ENCODE data around the gene SGSH.

SGSH gene

GRCh38 chr17:80180192-80180591 lies 39.9 kb downstream of the SGSH start:
- Histone ChIP-seq H2AFZ (ENCODE audit: low read depth, low read length, severe bottlenecking) (no peak overlapping the region), H3K79me2 (ENCODE audit: insufficient read depth, low read length) (no peaks in the 10 kb centered on the region), H3K27ac (ENCODE audit: low read depth, low read length) (no peak overlapping the region), H3K4me2 (ENCODE audit: low read depth, low read length, poor library complexity, severe bottlenecking) (no peak overlapping the region), H3K36me3 (ENCODE audit: low read length) (no peaks in the 10 kb centered on the region), H3K9ac (ENCODE audit: low read length) (no peak overlapping the region), H3K4me3 (ENCODE audit: insufficient read depth, low read length, poor library complexity, severe bottlenecking) (no peak overlapping the region), H3K9me2 (replicated peaks; ENCODE audit: insufficient read depth, low read length) (no peaks in the 10 kb centered on the region), H3F3A (ENCODE audit: insufficient read depth) (no peaks in the 10 kb centered on the region), H3K9me3 (ENCODE audit: insufficient read depth, low read length) (no peaks in the 10 kb centered on the region), H3K27me3 (ENCODE audit: low read length) (no peaks in the 10 kb centered on the region), H4K20me1 (ENCODE audit: low read depth, low read length) (no peaks in the 10 kb centered on the region)
- TF ChIP-seq EZH2phosphoT487 (conservative IDR thresholded peaks at IDR 0.05; ENCODE audit: low read length): no peak

GRCh38 chr17:80177986-80178595 lies 42.0 kb downstream of the SGSH start:
- Histone ChIP-seq H3K4me2 (ENCODE audit: low read depth, low read length, poor library complexity, severe bottlenecking) (no peak overlapping the region), H3K27ac (ENCODE audit: low read depth, low read length) (no peak overlapping the region), H2AFZ (ENCODE audit: low read depth, low read length, severe bottlenecking) (no peak overlapping the region), H3K9ac (ENCODE audit: low read length) (no peak overlapping the region), H3K79me2 (ENCODE audit: insufficient read depth, low read length) (no peaks in the 10 kb centered on the region), H3K9me2 (replicated peaks; ENCODE audit: insufficient read depth, low read length) (no peaks in the 10 kb centered on the region), H3K36me3 (ENCODE audit: low read length) (no peaks in the 10 kb centered on the region), H3F3A (ENCODE audit: insufficient read depth) (no peaks in the 10 kb centered on the region), H3K27me3 (ENCODE audit: low read length) (no peaks in the 10 kb centered on the region), H3K9me3 (ENCODE audit: insufficient read depth, low read length) (no peaks in the 10 kb centered on the region), H4K20me1 (ENCODE audit: low read depth, low read length) (no peaks in the 10 kb centered on the region), H3K4me3 (ENCODE audit: insufficient read depth, low read length, poor library complexity, severe bottlenecking) (no peak overlapping the region)
- TF ChIP-seq EZH2phosphoT487 (conservative IDR thresholded peaks at IDR 0.05; ENCODE audit: low read length) (no peak), CTCF (IDR thresholded peaks at IDR 0.05; ENCODE audit: insufficient read depth, low read length, poor library complexity, severe bottlenecking) (no peak)

GRCh38 chr17:80176757-80177156 lies 43.4 kb downstream of the SGSH start:
- no peaks in the 10 kb centered on the region for H3K79me2 ChIP-seq (ENCODE audit: insufficient read depth, low read length)
- H3K4me2 ChIP-seq (ENCODE audit: low read depth, low read length, poor library complexity, severe bottlenecking): no peak overlapping the region
- H4K20me1 ChIP-seq (ENCODE audit: low read depth, low read length): no peaks in the 10 kb centered on the region
- no peak overlapping the region for H3K9ac ChIP-seq (ENCODE audit: low read length)
- no peaks in the 10 kb centered on the region for H3F3A ChIP-seq (ENCODE audit: insufficient read depth)
- H3K9me2 ChIP-seq (replicated peaks; ENCODE audit: insufficient read depth, low read length): no peaks in the 10 kb centered on the region
- no peak overlapping the region for H2AFZ ChIP-seq (ENCODE audit: low read depth, low read length, severe bottlenecking)
- no peak for TF ChIP-seq CTCF (IDR thresholded peaks at IDR 0.05; ENCODE audit: insufficient read depth, low read length, poor library complexity, severe bottlenecking)
- no peak for TF ChIP-seq EZH2phosphoT487 (conservative IDR thresholded peaks at IDR 0.05; ENCODE audit: low read length)
- H3K27ac ChIP-seq (ENCODE audit: low read depth, low read length): no peak overlapping the region
- no peaks in the 10 kb centered on the region for H3K36me3 ChIP-seq (ENCODE audit: low read length)
- H3K27me3 ChIP-seq (ENCODE audit: low read length): no peaks in the 10 kb centered on the region
- H3K4me3 ChIP-seq (ENCODE audit: insufficient read depth, low read length, poor library complexity, severe bottlenecking): no peak overlapping the region
- no peaks in the 10 kb centered on the region for H3K9me3 ChIP-seq (ENCODE audit: insufficient read depth, low read length)

GRCh38 chr17:80173916-80174315 lies 46.2 kb downstream of the SGSH start:
- no peak overlapping the region for H3K27ac ChIP-seq (ENCODE audit: low read depth, low read length)
- no peak for TF ChIP-seq EZH2phosphoT487 (conservative IDR thresholded peaks at IDR 0.05; ENCODE audit: low read length)
- TF ChIP-seq CTCF (IDR thresholded peaks at IDR 0.05; ENCODE audit: insufficient read depth, low read length, poor library complexity, severe bottlenecking): no peak
- no peaks in the 10 kb centered on the region for H3K27me3 ChIP-seq (ENCODE audit: low read length)
- no peak overlapping the region for H3K9ac ChIP-seq (ENCODE audit: low read length)
- H3F3A ChIP-seq (ENCODE audit: insufficient read depth): no peaks in the 10 kb centered on the region
- H3K79me2 ChIP-seq (ENCODE audit: insufficient read depth, low read length): no peaks in the 10 kb centered on the region
- no peaks in the 10 kb centered on the region for H4K20me1 ChIP-seq (ENCODE audit: low read depth, low read length)
- H3K4me2 ChIP-seq (ENCODE audit: low read depth, low read length, poor library complexity, severe bottlenecking): no peak overlapping the region
- no peak overlapping the region for H3K4me3 ChIP-seq (ENCODE audit: insufficient read depth, low read length, poor library complexity, severe bottlenecking)
- no peaks in the 10 kb centered on the region for H3K36me3 ChIP-seq (ENCODE audit: low read length)
- H2AFZ ChIP-seq (ENCODE audit: low read depth, low read length, severe bottlenecking): no peak overlapping the region
- no peaks in the 10 kb centered on the region for H3K9me3 ChIP-seq (ENCODE audit: insufficient read depth, low read length)
- H3K9me2 ChIP-seq (replicated peaks; ENCODE audit: insufficient read depth, low read length): no peaks in the 10 kb centered on the region
